ENCODE results near the gene C1orf141.

DNA sequence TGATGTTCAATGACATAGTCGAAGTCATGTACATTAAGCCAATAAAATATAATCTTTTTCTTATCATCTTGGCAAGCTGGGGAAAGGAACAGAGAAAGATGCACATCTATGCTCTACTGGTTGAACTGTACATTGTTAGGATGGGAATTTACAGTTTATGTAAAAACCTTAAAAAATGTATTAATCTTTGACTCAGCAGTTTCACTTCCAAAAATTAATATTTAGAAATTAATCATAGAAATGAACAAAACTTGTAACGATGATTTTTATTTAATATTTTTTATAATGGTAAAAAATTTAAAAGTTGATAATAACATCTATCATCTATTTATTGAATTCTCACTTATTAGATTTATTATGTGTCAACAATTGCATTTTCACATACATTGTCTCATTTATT is 5.7 kb upstream of the C1orf141 start:
- TF ChIP-seq, protein P1, sequence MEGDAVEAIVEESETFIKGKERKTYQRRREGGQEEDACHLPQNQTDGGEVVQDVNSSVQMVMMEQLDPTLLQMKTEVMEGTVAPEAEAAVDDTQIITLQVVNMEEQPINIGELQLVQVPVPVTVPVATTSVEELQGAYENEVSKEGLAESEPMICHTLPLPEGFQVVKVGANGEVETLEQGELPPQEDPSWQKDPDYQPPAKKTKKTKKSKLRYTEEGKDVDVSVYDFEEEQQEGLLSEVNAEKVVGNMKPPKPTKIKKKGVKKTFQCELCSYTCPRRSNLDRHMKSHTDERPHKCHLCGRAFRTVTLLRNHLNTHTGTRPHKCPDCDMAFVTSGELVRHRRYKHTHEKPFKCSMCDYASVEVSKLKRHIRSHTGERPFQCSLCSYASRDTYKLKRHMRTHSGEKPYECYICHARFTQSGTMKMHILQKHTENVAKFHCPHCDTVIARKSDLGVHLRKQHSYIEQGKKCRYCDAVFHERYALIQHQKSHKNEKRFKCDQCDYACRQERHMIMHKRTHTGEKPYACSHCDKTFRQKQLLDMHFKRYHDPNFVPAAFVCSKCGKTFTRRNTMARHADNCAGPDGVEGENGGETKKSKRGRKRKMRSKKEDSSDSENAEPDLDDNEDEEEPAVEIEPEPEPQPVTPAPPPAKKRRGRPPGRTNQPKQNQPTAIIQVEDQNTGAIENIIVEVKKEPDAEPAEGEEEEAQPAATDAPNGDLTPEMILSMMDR (conservative IDR thresholded peaks at IDR 0.05): no peak
- no peak for TF ChIP-seq ZFX (IDR thresholded peaks at IDR 0.05)

Measured in C4-2B (cell line).